HG03521 (cell line): Measurements from ENCODE around the gene HELZ.
A peak's percentile ranks its signal among the peaks of the same experiment; 100 is the strongest.
"Not testable (repeated sequence)": the region's sequence is repeated elsewhere in the genome, so short reads cannot be mapped to it uniquely, and the experiment has no call there.

Experiments used
- ATAC-seq: cut with Tn5 transposase; IDR thresholded peaks from one replicate; pipeline ENCODE4 v1.9.1; 2021; ENCODE audit warnings: mild to moderate bottlenecking, moderate library complexity; ENCODE audit not compliant: unreplicated experiment

HELZ gene

GRCh38 chr17:67245073-67245693, at the start of gene HELZ:
HELZ (minus strand) TSS chr17:67245196; CDS start chr17:67218804, 26,392 bp downstream.
- peak; percentile 48 for ATAC-seq

GRCh38 chr17:67293251-67294203, 48.5 kb upstream of the HELZ start:
- ATAC-seq: no peak

- ATAC-seq: no peak
These were observed 45.8 kb upstream of the HELZ start for GRCh38 chr17:67290711-67291291.

- no peak for ATAC-seq
These were observed 45.2 kb upstream of the HELZ start for GRCh38 chr17:67290244-67290643.

- ATAC-seq: no peak
These were observed 44.3 kb upstream of the HELZ start for GRCh38 chr17:67289181-67289876.

GRCh38 chr17:67286826-67287225, 41.8 kb upstream of the HELZ start:
- not testable (repeated sequence) for ATAC-seq

- no peak for ATAC-seq
These were observed 40.4 kb upstream of the HELZ start for GRCh38 chr17:67285360-67285759.

GRCh38 chr17:67283731-67284516, 38.9 kb upstream of the HELZ start:
- ATAC-seq: no peak

GRCh38 chr17:67281743-67282142, 36.7 kb upstream of the HELZ start:
- ATAC-seq: no peak

- ATAC-seq: no peak
These were observed 36.1 kb upstream of the HELZ start for GRCh38 chr17:67281053-67281452.

GRCh38 chr17:67280279-67280678, 35.3 kb upstream of the HELZ start:
- no peak for ATAC-seq

- ATAC-seq: no peak
These were observed 34.1 kb upstream of the HELZ start for GRCh38 chr17:67279115-67279514.

- ATAC-seq: no peak
These were observed 33.4 kb upstream of the HELZ start for GRCh38 chr17:67278363-67278762.

GRCh38 chr17:67276075-67276474, 31.1 kb upstream of the HELZ start:
- ATAC-seq: no peak

GRCh38 chr17:67274466-67274865, 29.5 kb upstream of the HELZ start:
- no peak for ATAC-seq

GRCh38 chr17:67273900-67274299, 28.9 kb upstream of the HELZ start:
- no peak for ATAC-seq

GRCh38 chr17:67272312-67273047, 27.5 kb upstream of the HELZ start:
- ATAC-seq: no peak

GRCh38 chr17:67271187-67271586, 26.2 kb upstream of the HELZ start:
- not testable (repeated sequence) for ATAC-seq

GRCh38 chr17:67270416-67270815, 25.4 kb upstream of the HELZ start:
- ATAC-seq: no peak

GRCh38 chr17:67266496-67266895, 21.5 kb upstream of the HELZ start:
- ATAC-seq: no peak
